CD14-positive monocyte (primary cell): ENCODE results near the gene C9orf78. TPM values are rescaled to one million over a fixed set of nuclear protein-coding genes. Genes with fewer than 3 reads are reported as not detected.

Source experiments
- DNase-seq, 3 donors: peaks; one replicate each; pipeline ENCODE4 v3.0.0-alpha.2; 2011 to 2022
- H2AFZ ChIP-seq: 2 replicates; pipeline ENCODE4 v1.6.0; 2012; ENCODE audit warnings: mild to moderate bottlenecking, low read depth, low read length, inconsistent platforms; ENCODE audit not compliant: insufficient read depth, poor library complexity, severe bottlenecking
- H3K27ac ChIP-seq, 2 donors: 1 replicate in 1 of 2; 2 replicates in 1 of 2; pipeline ENCODE4 v1.5.1; 2012 to 2013; ENCODE audit warnings: low read length in 2 of 2, control low read depth in 1 of 2, inconsistent platforms in 1 of 2, low read depth in 1 of 2, mild to moderate bottlenecking in 1 of 2
- H3K27me3 ChIP-seq, 2 donors: one replicate each; pipeline versions ENCODE4 v1.6.0 to v1.6.1; 2011 to 2013; ENCODE audit warnings: low read length in 2 of 2; ENCODE audit not compliant: control insufficient read depth in 2 of 2, insufficient read depth in 2 of 2
- H3K36me3 ChIP-seq, 2 donors: replicated peaks in 1 of 2; 1 replicate in 1 of 2; 2 replicates in 1 of 2; pipeline versions ENCODE4 v1.5.1 to v1.6.1; 2012 to 2013; ENCODE audit warnings: low read length in 2 of 2, control low read depth in 1 of 2, inconsistent platforms in 1 of 2, mild to moderate bottlenecking in 1 of 2; ENCODE audit not compliant: insufficient read depth in 2 of 2, control insufficient read depth in 1 of 2
- H3K4me1 ChIP-seq, 2 donors: 1 replicate in 1 of 2; 2 replicates in 1 of 2; pipeline versions ENCODE4 v1.5.1 to v1.6.1; 2012 to 2013; ENCODE audit warnings: low read length in 2 of 2, control low read depth in 1 of 2, inconsistent platforms in 1 of 2, mild to moderate bottlenecking in 1 of 2, moderate library complexity in 1 of 2; ENCODE audit not compliant: insufficient read depth in 2 of 2, control insufficient read depth in 1 of 2
- H3K4me2 ChIP-seq: replicated peaks from 2 replicates; pipeline ENCODE3; 2012; ENCODE audit warnings: low read length, moderate library complexity, mild to moderate bottlenecking; ENCODE audit not compliant: poor library complexity, severe bottlenecking; ENCODE audit errors: extremely low read depth
- H3K4me3 ChIP-seq, 3 experiments: fragments of 200-600 bp in 1 of 3; sonication (generic) in 1 of 3; replicated peaks in 1 of 3; 1 replicate in 2 of 3; 2 replicates in 1 of 3; pipeline ENCODE4 v1.5.1; 2011 to 2013; ENCODE audit warnings: low read length in 3 of 3, mild to moderate bottlenecking in 3 of 3, control low read depth in 2 of 3, low read depth in 2 of 3, inconsistent platforms in 1 of 3, moderate library complexity in 1 of 3
- H3K79me2 ChIP-seq: 2 replicates; pipeline ENCODE4 v1.6.0; 2012; ENCODE audit warnings: mild to moderate bottlenecking, control low read depth, inconsistent platforms, low read length, moderate library complexity; ENCODE audit not compliant: insufficient read depth
- H3K9ac ChIP-seq: 2 replicates; pipeline ENCODE4 v1.6.0; 2017; ENCODE audit warnings: low read length, mild to moderate bottlenecking; ENCODE audit not compliant: insufficient read depth, poor library complexity, severe bottlenecking
- H3K9me3 ChIP-seq, 2 donors: replicated peaks in 1 of 2; 1 replicate in 1 of 2; 2 replicates in 1 of 2; pipeline versions ENCODE4 v1.5.1 to v1.6.1; 2012 to 2013; ENCODE audit warnings: low read length in 2 of 2, control low read depth in 1 of 2; ENCODE audit not compliant: control insufficient read depth in 1 of 2, insufficient read depth in 1 of 2
- H4K20me1 ChIP-seq: 2 replicates; pipeline ENCODE4 v1.6.0; 2012; ENCODE audit warnings: mild to moderate bottlenecking, low read length, control low read depth, moderate library complexity; ENCODE audit not compliant: insufficient read depth
- H3K27ac Mint-ChIP-seq, 7 donors: one replicate each; pipeline ENCODE4 v1.8.0; 2020; ENCODE audit warnings: mild to moderate bottlenecking in 7 of 7, mixed read lengths in 7 of 7, moderate library complexity in 6 of 7, inconsistent platforms in 2 of 7
- H3K27me3 Mint-ChIP-seq, 3 donors: one replicate each; pipeline ENCODE4 v1.8.0; 2021 to 2022; ENCODE audit warnings: low read depth in 3 of 3, mild to moderate bottlenecking in 3 of 3, mixed read lengths in 3 of 3, moderate library complexity in 3 of 3, inconsistent platforms in 1 of 3
- H3K36me3 Mint-ChIP-seq, 2 donors: one replicate each; pipeline ENCODE4 v1.8.0; 2020; ENCODE audit warnings: mixed read lengths in 2 of 2, inconsistent platforms in 1 of 2, mild to moderate bottlenecking in 1 of 2
- H3K4me1 Mint-ChIP-seq: one replicate; pipeline ENCODE4 v1.8.0; 2020; ENCODE audit warnings: mild to moderate bottlenecking, mixed read lengths
- H3K4me3 Mint-ChIP-seq, 2 donors: one replicate each; pipeline ENCODE4 v1.8.0; 2020; ENCODE audit warnings: mild to moderate bottlenecking in 2 of 2, mixed read lengths in 2 of 2, moderate library complexity in 1 of 2
- H3K9me3 Mint-ChIP-seq, 7 donors: one replicate each; pipeline ENCODE4 v1.8.0; 2020 to 2022; ENCODE audit warnings: mixed read lengths in 7 of 7, mild to moderate bottlenecking in 6 of 7, moderate library complexity in 6 of 7, inconsistent platforms in 2 of 7
- WGBS: methylation state at CpG from one replicate; pipeline ENCODE4 v1.1.5; 2013; ENCODE audit warnings: missing lambda C conversion rate; ENCODE audit not compliant: insufficient coverage; 5-methylcytosine and 5-hydroxymethylcytosine counted together
- intact Hi-C, 2 donors: fragments of 100-400 bp; cut with micrococcal nuclease; formaldehyde crosslinking; loops; one replicate each; pipeline versions ENCODE4 v1.15.0 to v1.15.1; 2023
- polyA plus RNA-seq, 3 donors: library from polyadenylated mRNA; depleted of rRNA in 1 of 3; unstranded in 2 of 3; stranded (reverse) in 1 of 3; fragments of 300-500 nt in 2 of 3; fragments of >200 nt in 1 of 3; fragmentation: Illumina TruSeq in 2 of 3; gene quantifications; 1 replicate in 2 of 3; 2 replicates in 1 of 3; pipeline ENCODE4 v1.2.3, GENCODE V29; 2012 to 2021
- TF ChIP-seq, protein P1 (sequence below): fragments of 200-600 bp; IDR thresholded peaks from one replicate; pipeline ENCODE4 v1.8.0; 2022; ENCODE audit warnings: antibody characterized with exemption, mild to moderate bottlenecking

The C9orf78 gene
- polyA plus RNA-seq, 3 donors = 53.3 to 82.4 (median 65.5) TPM

DNA sequence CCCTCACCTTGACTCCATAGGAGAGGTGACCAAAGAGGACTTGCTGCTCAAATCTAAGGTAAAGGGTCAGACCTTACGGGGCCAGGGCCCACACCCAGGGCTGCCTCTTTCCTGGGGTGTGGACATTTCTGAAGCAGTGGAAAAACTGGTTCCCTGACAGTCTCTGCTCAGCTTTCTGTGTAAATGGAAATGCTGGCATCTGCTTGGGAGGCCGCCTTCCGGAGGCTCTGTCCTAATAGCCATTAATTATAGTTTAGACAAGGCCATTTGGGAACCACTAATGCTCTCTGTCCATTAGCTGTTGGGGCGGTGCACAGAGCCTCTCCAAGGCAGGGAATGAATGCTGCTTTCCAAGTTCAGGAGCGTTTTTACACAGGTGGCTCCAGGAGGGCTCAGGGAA lies 17.5 kb upstream of the C9orf78 start:
- peaks cover 51 to 73% of the 10 kb centered on the region in 2 donors for H3K36me3 ChIP-seq
- no peak overlapping the region for H3K4me3 Mint-ChIP-seq
- intact Hi-C loops = no loop called here
- H3K27me3 ChIP-seq = no peaks in the 10 kb centered on the region
- H3K27ac ChIP-seq = no peak overlapping the region
- 94% methylated on average over 4 of the region's 5 CpGs for WGBS
- no peak overlapping the region for H3K9ac ChIP-seq
- H3K27ac Mint-ChIP-seq = no peak overlapping the region
- no peak overlapping the region for H2AFZ ChIP-seq
- H3K4me1 ChIP-seq = no peaks in the 10 kb centered on the region
- H3K4me3 ChIP-seq = no peak overlapping the region
- no peak for DNase-seq
- H3K79me2 ChIP-seq = no peaks in the 10 kb centered on the region
- no peak overlapping the region for H3K4me2 ChIP-seq
- peaks cover 0 to 2% (median 0%) of the 10 kb centered on the region in 3 donors for H3K27me3 Mint-ChIP-seq
- H3K9me3 ChIP-seq = no peaks in the 10 kb centered on the region
- TF ChIP-seq, protein P1, sequence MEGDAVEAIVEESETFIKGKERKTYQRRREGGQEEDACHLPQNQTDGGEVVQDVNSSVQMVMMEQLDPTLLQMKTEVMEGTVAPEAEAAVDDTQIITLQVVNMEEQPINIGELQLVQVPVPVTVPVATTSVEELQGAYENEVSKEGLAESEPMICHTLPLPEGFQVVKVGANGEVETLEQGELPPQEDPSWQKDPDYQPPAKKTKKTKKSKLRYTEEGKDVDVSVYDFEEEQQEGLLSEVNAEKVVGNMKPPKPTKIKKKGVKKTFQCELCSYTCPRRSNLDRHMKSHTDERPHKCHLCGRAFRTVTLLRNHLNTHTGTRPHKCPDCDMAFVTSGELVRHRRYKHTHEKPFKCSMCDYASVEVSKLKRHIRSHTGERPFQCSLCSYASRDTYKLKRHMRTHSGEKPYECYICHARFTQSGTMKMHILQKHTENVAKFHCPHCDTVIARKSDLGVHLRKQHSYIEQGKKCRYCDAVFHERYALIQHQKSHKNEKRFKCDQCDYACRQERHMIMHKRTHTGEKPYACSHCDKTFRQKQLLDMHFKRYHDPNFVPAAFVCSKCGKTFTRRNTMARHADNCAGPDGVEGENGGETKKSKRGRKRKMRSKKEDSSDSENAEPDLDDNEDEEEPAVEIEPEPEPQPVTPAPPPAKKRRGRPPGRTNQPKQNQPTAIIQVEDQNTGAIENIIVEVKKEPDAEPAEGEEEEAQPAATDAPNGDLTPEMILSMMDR = no peak
- H3K9me3 Mint-ChIP-seq = peaks cover 0 to 3% (median 0%) of the 10 kb centered on the region in 7 donors
- H4K20me1 ChIP-seq = no peaks in the 10 kb centered on the region
- no peaks in the 10 kb centered on the region for H3K4me1 Mint-ChIP-seq
- H3K36me3 Mint-ChIP-seq = peaks cover 75 to 83% of the 10 kb centered on the region in 2 donors

DNA sequence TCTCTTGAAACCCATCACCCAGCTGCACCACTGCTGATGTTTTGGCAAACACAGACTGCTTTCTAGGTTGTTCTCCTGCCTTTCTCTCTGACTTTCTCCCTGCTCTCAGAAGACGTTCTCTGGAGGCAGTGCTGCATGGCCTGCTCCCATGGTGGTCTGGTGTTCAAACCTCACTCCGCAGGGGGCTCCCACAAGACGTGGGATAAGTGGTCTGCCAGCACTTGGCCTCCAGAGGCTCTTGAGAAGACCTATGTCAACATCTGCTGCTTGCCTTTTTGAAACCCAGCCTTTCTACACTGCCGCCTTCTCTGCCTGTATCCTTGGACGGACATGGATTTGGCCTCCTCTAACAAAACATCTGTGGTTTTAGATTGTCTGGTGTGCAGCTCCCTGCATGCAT lies 16.7 kb upstream of the C9orf78 start:
- peaks cover 69 to 75% of the 10 kb centered on the region in 2 donors for H3K36me3 Mint-ChIP-seq
- DNase-seq = no peak
- H3K27me3 ChIP-seq = no peaks in the 10 kb centered on the region
- H3K36me3 ChIP-seq = peaks cover 45 to 67% of the 10 kb centered on the region in 2 donors
- H2AFZ ChIP-seq = no peak overlapping the region
- peaks cover 5% of the 10 kb centered on the region for H3K4me1 Mint-ChIP-seq
- no peak overlapping the region for H3K4me2 ChIP-seq
- H3K27ac Mint-ChIP-seq = peak overlapping the region in 2 of 7 donors; percentile 29 to 63
- H3K9me3 Mint-ChIP-seq = peaks cover 0 to 3% (median 0%) of the 10 kb centered on the region in 7 donors
- H3K9ac ChIP-seq = no peak overlapping the region
- no peak overlapping the region for H3K27ac ChIP-seq
- WGBS = 100% methylated on average over 3 of the region's 5 CpGs
- intact Hi-C loops = no loop called here
- H3K4me3 Mint-ChIP-seq = no peak overlapping the region
- no peaks in the 10 kb centered on the region for H3K9me3 ChIP-seq
- H3K4me3 ChIP-seq = no peak overlapping the region
- H3K79me2 ChIP-seq = no peaks in the 10 kb centered on the region
- H4K20me1 ChIP-seq = no peaks in the 10 kb centered on the region
- peaks cover 0 to 2% (median 0%) of the 10 kb centered on the region in 3 donors for H3K27me3 Mint-ChIP-seq
- peaks cover 5 to 7% of the 10 kb centered on the region in 2 donors for H3K4me1 ChIP-seq
- TF ChIP-seq, protein P1 = no peak
